Stimulated activated CD8-positive, alpha-beta memory T cell treated with anti-CD3 and anti-CD28 coated beads, Interleukin-15, amount 100 ng/mL, for 24 hours (primary cell): Measurements from ENCODE around the gene TRIM6.
"Not testable (repeated sequence)": the region's sequence is repeated elsewhere in the genome, so short reads cannot be mapped to it uniquely, and the experiment has no call there.

Experiments
- DNase-seq: peaks from one replicate; pipeline ENCODE4 v3.0.0-alpha.2; 2020; ENCODE audit warnings: low read depth

TRIM6 gene

DNA sequence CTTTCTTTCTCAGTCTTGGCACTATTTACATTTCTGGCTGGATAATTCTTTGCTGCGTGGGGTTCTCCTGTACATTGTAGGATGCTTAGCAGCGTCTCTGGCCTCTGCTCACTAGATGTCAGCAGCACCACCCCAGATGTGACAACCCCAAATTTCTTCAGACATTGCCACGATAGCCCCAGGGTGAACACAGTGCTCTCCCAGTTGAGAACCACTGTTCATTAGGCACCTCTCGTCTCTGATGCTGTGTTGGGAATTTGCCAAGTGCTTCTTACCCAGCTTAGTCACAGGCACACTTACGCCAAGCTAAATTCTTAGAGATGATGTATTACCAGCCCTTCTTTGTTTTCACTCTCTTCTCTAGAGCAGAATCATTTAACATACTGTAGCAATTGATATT is 9.4 kb downstream of the TRIM6 start:
- DNase-seq, result no peak

- DNase-seq, result no peak
These were observed 12.4 kb downstream of the TRIM6 start for GRCh38 chr11:5608808-5609207.

- no peak for DNase-seq
These were observed 14.0 kb downstream of the TRIM6 start for GRCh38 chr11:5610446-5610845.

DNA sequence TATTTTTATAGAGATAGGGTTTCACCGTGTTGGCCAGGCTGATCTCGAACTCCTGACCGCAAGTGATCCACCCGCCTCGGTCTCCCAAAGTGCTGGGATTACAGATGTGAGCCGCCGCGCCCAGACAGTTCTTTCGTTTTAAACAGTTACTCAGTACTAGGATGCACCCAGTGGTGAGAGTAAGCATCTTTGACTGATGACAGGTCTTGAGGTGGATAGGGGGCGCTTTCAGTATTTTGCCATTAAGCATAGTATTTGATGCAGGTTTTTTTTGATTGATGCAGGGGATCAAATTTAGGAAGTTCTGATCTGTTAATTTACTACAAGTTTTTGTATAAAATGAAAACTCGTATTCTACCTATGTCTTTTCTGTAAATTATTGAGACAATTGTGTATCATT is 15.2 kb downstream of the TRIM6 start:
- no peak for DNase-seq

DNA sequence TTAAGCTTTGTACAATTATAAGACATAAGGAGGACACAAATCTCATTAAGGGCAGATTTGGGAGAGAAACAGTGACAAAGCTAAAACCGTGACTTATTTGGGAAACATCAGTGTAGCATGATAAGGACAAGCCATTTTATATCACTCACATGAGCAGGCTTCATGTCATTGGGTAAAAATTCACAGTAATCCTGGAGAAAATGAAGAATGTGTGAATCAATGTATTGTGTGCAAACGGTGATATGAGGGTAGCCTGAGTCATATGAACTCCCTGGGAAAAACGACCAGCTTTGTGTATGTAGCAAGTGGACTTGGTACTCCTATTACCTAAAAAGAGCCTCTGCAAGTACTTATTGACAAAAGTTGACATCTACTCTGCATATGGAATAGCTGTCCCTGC is 22.4 kb downstream of the TRIM6 start:
- no peak for DNase-seq

DNA sequence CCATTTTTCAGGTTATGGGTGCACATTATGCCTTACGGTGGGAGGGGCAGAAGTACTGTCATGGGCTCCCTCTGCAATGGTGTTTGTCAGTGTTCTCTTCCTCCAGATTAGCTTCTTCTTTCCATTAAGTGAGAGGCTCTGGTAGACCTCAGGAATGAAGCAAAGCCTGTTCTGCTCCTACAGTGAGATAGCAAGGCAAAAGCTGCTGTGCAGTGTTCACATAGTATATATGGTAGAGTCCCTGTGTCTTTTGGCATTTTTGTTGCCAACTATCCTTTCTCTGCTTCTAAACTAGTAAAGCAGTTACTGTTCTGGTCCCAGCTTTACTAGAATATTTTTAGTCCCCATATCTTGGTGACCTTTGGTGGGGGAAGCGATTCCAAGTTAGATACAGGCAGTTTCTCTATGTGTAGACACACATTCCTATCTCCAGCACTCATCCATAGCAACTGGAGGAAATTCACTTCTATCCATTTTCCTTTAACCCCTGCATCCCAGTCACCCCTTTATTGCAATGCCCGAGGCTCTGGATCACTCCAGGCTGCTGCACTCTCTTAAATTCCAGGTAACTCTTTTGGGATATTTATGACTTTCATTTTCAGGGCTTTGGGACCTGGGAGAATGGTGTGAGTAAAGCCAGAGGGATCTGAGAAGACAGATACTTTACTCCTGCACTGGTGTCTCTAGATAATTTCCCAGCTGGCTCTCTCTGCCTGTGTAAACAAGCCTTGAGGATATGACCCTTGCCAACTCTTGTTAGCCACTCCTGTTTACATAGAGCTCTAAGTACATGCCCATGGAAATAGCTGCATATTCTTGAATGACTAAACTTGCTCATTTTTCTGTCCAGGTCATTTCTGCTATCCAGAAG is 24.4 kb downstream of the TRIM6 start:
- no peak for DNase-seq

GRCh38 chr11:5621580-5621979 is 25.1 kb downstream of the TRIM6 start:
- no peak for DNase-seq

DNA sequence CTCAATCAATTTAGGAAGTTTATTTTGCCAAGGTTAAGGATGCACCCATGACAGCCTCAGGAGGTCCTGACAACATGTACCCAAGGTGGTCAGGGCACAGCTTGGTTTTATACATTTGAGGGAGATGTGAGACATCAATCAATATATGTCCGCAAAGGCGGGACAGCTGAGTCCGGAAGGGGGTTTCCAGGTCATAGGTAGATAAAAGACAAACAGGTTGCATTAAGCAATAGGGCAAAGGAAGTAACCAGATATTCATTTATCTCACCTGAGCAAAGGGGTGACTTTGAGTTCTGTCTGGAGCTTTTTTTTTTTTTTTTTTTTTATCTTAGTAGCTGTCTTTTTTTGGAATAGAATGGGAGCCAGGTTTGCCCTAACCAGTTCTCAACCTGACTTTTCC is 26.4 kb downstream of the TRIM6 start:
- no peak for DNase-seq

DNA sequence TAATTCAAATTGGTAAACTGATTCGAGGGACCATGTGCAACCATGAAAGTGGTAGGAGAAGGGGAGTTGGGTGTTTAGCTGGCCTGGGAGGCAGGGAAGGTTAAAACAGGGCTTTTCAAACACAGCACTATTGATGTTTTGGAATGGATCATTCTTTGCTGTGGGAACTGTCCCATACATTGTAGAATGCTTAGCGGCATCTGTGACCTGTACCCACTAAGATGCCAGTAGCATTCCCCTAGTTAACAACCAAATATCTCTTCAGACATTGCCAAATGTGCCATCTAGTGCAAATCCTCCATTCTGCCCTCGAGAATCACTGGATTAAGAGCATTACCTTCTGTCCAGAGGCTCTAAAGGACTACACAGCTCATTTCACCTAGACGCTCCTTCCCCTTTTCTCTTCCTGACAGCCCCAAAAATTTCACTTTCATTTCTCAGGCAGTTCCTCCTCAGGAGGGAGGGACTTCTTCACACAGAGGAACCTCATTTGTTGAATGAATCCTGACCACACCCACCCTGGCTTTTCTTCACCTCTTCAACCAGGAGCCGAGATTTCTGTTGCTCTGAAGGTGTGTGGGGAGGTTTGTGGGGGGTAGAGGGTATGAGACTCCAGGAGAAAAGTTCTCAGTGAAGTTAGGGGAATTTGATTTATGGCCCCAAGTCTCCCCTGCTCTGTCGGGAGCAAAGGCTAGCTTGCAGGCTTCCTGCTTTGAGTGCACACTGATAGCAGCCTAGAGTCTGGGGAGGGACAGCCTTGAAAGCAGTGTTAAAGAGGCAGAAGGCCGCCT is 28.2 kb downstream of the TRIM6 start, which contains the start of gene TRIM34:
TRIM34 (plus strand) TSS at position 513 of the 791 bp plus-strand sequence. CDS start 7,331 bp downstream, outside the sequence.
- DNase-seq, result no peak

DNA sequence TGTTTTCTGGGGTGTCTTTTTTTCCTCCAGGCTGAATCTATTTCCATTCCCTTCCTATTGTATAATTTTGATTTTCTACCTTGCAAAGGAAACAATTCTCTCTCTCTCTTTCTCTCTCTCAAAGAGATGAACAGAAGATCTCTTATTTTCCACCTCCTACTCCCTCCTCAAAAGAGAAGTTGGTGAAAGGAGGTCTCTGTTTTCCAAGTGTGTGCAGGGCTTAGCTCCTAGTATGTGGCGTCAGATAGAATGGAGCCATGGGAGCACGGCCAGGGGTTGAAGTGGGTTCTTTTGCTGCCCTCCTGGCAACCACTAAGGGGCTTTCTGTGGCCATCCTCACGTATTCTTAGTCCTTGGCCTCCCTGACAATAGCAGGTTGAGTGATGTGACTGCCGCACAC is 28.8 kb downstream of the TRIM6 start:
- DNase-seq, result no peak

DNA sequence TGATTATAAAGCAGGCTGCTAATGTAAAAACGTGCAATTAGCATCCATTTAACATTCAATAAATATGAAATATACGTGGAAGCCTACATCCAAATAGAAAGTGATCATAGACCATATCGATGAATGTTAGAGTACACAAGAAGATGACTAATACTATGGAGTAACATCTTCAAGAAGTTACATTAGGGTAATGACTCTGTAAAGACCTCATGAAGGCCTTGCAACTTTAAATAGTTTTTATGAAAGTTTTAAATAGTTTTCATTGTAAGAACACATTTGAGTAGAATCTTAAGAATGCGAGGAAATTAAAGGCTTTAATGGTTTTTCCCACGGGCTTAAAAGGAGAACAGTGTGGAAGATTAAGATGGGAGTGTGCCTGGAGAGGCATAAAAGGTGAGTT is 29.8 kb downstream of the TRIM6 start:
- no peak for DNase-seq

DNA sequence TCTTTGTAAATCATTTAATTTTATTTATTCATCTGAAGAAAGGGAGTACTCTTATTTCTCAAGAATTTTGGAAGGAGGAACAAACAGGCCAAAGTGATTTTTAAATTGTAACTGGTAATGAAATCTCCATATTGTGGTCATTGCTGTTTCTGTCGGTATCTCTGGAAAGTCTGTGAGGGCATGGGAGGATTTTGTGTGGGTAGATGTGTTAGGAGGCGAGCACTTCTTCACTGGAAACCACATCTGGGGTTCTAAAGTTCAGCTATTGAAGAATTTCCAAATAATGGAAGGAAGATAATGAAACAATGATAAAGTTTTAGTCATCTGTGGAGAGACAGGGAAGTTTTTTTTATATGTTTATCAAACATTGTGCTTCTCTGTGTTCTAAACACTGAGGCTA is 35.0 kb downstream of the TRIM6 start:
- no peak for DNase-seq

- DNase-seq, result no peak
These were observed 35.7 kb downstream of the TRIM6 start for GRCh38 chr11:5631969-5632635.

- DNase-seq, result no peak
These were observed 43.5 kb downstream of the TRIM6 start for GRCh38 chr11:5639953-5640352.

DNA sequence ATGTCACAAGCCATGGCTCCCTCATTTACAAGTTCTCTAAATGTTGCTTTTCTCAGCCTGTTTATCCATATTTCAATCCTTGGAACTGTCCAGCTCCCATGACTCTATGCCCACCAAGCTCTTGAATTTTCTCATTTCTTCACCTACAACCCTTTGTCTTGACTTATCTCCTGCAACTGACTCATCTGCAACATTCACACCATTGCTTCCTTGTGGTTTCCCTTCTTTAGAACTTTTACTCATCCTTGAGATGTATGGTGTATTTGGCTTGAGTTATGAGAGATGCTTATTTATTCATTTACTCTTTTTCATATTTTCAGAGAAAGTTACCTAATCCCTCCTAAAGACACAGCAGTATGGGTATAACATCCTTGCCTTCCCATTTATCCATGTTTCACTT is 47.1 kb downstream of the TRIM6 start:
- DNase-seq, result no peak

DNA sequence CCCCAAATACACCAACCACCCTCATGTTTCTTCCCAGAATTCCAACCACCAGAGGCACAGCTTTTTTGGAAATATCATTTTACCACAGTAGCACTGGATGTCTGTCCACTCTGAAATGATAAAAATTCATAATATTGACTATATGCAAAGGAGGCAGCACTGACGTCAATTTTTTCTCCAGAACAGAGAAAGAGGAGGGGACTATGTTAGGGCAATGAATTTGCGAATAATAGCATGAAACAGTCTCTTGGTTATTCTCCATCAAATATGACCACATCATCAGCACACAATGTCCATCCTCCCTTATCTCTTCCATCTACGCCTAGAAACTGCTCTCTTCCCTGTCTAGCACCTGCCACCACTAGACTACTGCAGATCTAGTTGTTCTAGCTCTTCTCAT is 49.7 kb downstream of the TRIM6 start:
- no peak for DNase-seq

- DNase-seq, result no peak
These were observed 59.0 kb downstream of the TRIM6 start for GRCh38 chr11:5655474-5655873.

- DNase-seq, result not testable (repeated sequence)
These were observed 60.5 kb downstream of the TRIM6 start for GRCh38 chr11:5656956-5657355.

DNA sequence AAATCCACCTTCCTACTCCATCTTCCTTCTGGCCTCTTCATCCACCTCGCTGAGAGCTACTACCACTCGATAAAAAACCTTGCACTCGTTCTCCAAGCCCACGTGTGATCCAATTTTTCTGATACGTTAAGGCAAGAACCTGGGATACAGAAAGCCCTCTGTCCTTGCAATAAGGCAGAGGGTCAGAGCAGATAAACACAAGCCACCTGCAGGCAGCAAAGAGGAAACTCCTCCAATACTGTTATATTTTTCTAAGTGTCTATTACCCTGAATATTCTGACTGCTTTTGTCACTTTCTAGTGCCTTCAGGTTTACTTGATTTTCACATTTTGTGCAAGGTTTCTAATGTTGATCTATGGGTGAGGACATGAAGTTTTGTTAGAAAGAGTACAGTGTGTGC is 61.9 kb downstream of the TRIM6 start:
- no peak for DNase-seq
